Osteoblast (primary cell): ENCODE measurements around the gene ADGRB3. TPM values are rescaled to one million over a fixed set of nuclear protein-coding genes. Genes with fewer than 3 reads are reported as not detected.
A peak's percentile ranks its signal among the peaks of the same experiment; 100 is the strongest.

Experiments used
- DNase-seq: peaks from one replicate; pipeline ENCODE4 v3.0.0; 2011; ENCODE audit warnings: low spot score, mixed read lengths; ENCODE audit not compliant: insufficient read length; ENCODE audit errors: missing footprints
- H2AFZ ChIP-seq: 2 replicates; pipeline ENCODE4 v1.6.0; 2011; ENCODE audit warnings: mild to moderate bottlenecking, low read length
- H3K27ac ChIP-seq: 2 replicates; pipeline ENCODE4 v1.5.1; 2011; ENCODE audit warnings: mild to moderate bottlenecking, low read depth, low read length, moderate library complexity
- H3K27me3 ChIP-seq: 2 replicates; pipeline ENCODE4 v1.6.0; 2012; ENCODE audit warnings: mild to moderate bottlenecking, control low read depth, inconsistent platforms, low read length, moderate library complexity; ENCODE audit not compliant: insufficient read depth
- H3K36me3 ChIP-seq: 2 replicates; pipeline ENCODE4 v1.5.1; 2011; ENCODE audit warnings: mild to moderate bottlenecking, low read length, control low read depth, moderate library complexity; ENCODE audit not compliant: insufficient read depth
- H3K4me1 ChIP-seq: 2 replicates; pipeline ENCODE4 v1.5.1; 2011; ENCODE audit warnings: mild to moderate bottlenecking, low read length, control low read depth, moderate library complexity; ENCODE audit not compliant: insufficient read depth
- H3K4me2 ChIP-seq: 2 replicates; pipeline ENCODE4 v1.6.0; 2011; ENCODE audit warnings: mild to moderate bottlenecking, low read length; ENCODE audit not compliant: insufficient read depth
- H3K4me3 ChIP-seq: fragments of 200-600 bp; sonication (generic); 3 replicates; pipeline ENCODE4 v1.5.1; 2012; ENCODE audit warnings: mild to moderate bottlenecking, low read length, inconsistent platforms; ENCODE audit not compliant: insufficient read depth
- H3K79me2 ChIP-seq: 2 replicates; pipeline ENCODE4 v1.6.0; 2012; ENCODE audit warnings: mild to moderate bottlenecking, low read length, control low read depth, inconsistent platforms; ENCODE audit not compliant: insufficient read depth
- H3K9me3 ChIP-seq: 2 replicates; pipeline ENCODE4 v1.5.1; 2011; ENCODE audit warnings: low read depth, low read length, control low read depth
- H4K20me1 ChIP-seq: 2 replicates; pipeline ENCODE4 v1.6.0; 2012; ENCODE audit warnings: mild to moderate bottlenecking, low read length, control low read depth; ENCODE audit not compliant: insufficient read depth
- CTCF ChIP-seq: IDR thresholded peaks from 2 replicates; pipeline ENCODE4 v1.5.1; 2011; ENCODE audit warnings: mild to moderate bottlenecking, low read depth, low read length, moderate library complexity; ENCODE audit errors: extremely low read depth
- total RNA-seq: library from RNA; depleted of rRNA; stranded (reverse); fragments of >200 nt; gene quantifications from 2 replicates; pipeline ENCODE4 v1.2.3, GENCODE V29; 2012

Gene ADGRB3
- total RNA-seq, 1 donor, result not detected

GRCh38 chr6:68951270-68951669, 316.2 kb downstream of the ADGRB3 start:
- Histone ChIP-seq H3K9me3 (no peaks in the 10 kb centered on the region), H2AFZ (no peak overlapping the region), H3K4me1 (no peaks in the 10 kb centered on the region), H3K4me3 (no peak overlapping the region), H3K36me3 (no peaks in the 10 kb centered on the region), H3K27ac (no peak overlapping the region), H3K27me3 (no peaks in the 10 kb centered on the region), H3K79me2 (no peaks in the 10 kb centered on the region), H4K20me1 (no peaks in the 10 kb centered on the region), H3K4me2 (no peak overlapping the region)
- no peak for DNase-seq
- TF ChIP-seq CTCF, result no peak

- Histone ChIP-seq H3K4me3 (no peak overlapping the region), H3K27me3 (no peaks in the 10 kb centered on the region), H3K9me3 (no peaks in the 10 kb centered on the region), H3K27ac (no peak overlapping the region), H3K36me3 (no peaks in the 10 kb centered on the region), H3K4me1 (no peaks in the 10 kb centered on the region), H3K4me2 (no peak overlapping the region), H3K79me2 (no peaks in the 10 kb centered on the region), H2AFZ (no peak overlapping the region), H4K20me1 (no peaks in the 10 kb centered on the region)
- no peak for DNase-seq
- TF ChIP-seq CTCF, result peak; percentile 10
These were observed 323.2 kb downstream of the ADGRB3 start for GRCh38 chr6:68958327-68958726.

- no peaks in the 10 kb centered on the region for H3K4me1 ChIP-seq
- H3K79me2 ChIP-seq, result no peaks in the 10 kb centered on the region
- H3K4me3 ChIP-seq, result no peak overlapping the region
- DNase-seq, result peak; percentile 32
- H3K27ac ChIP-seq, result no peak overlapping the region
- peak; percentile 89 for TF ChIP-seq CTCF
- no peaks in the 10 kb centered on the region for H3K36me3 ChIP-seq
- H2AFZ ChIP-seq, result no peak overlapping the region
- no peak overlapping the region for H3K4me2 ChIP-seq
- no peaks in the 10 kb centered on the region for H3K27me3 ChIP-seq
- H3K9me3 ChIP-seq, result no peaks in the 10 kb centered on the region
- H4K20me1 ChIP-seq, result no peaks in the 10 kb centered on the region
These were observed 332.6 kb downstream of the ADGRB3 start for GRCh38 chr6:68967549-68968300.

- Histone ChIP-seq H2AFZ (no peak overlapping the region), H3K4me2 (no peak overlapping the region), H3K9me3 (no peaks in the 10 kb centered on the region), H3K27me3 (no peaks in the 10 kb centered on the region), H3K36me3 (no peaks in the 10 kb centered on the region), H3K79me2 (no peaks in the 10 kb centered on the region), H3K4me1 (no peaks in the 10 kb centered on the region), H4K20me1 (no peaks in the 10 kb centered on the region), H3K4me3 (no peak overlapping the region), H3K27ac (no peak overlapping the region)
- TF ChIP-seq CTCF, result no peak
- DNase-seq, result no peak
These were observed 333.2 kb downstream of the ADGRB3 start for GRCh38 chr6:68968301-68968649.
